ENCODE data around the gene ACSL6.
A peak's percentile ranks its signal among the peaks of the same experiment; 100 is the strongest.

ACSL6 gene

DNA sequence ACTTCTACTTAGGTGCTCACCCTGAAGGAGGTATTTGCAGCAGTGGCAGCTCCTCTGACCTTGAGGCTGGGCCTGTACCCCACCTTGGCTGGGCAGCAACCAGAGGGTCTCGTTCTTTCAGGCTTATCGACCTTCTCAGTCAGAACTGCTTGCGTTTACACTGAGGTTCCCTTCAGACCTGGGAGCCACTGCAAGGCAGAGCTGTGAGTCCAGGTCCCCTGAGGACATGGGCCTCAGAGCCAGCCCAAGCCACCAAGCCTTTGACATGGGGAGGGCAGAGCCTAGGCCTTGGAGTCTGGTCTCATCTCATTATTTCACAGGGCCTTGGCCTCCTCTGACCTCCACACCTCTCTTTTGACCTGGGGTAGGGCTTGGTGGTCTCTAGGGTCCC, 13.7 kb downstream of the ACSL6 start:
- peak overlapping the region; percentile 70; the same call in 1 of the 2 replicates for H3K27ac ChIP-seq
- TF ChIP-seq, protein P1, sequence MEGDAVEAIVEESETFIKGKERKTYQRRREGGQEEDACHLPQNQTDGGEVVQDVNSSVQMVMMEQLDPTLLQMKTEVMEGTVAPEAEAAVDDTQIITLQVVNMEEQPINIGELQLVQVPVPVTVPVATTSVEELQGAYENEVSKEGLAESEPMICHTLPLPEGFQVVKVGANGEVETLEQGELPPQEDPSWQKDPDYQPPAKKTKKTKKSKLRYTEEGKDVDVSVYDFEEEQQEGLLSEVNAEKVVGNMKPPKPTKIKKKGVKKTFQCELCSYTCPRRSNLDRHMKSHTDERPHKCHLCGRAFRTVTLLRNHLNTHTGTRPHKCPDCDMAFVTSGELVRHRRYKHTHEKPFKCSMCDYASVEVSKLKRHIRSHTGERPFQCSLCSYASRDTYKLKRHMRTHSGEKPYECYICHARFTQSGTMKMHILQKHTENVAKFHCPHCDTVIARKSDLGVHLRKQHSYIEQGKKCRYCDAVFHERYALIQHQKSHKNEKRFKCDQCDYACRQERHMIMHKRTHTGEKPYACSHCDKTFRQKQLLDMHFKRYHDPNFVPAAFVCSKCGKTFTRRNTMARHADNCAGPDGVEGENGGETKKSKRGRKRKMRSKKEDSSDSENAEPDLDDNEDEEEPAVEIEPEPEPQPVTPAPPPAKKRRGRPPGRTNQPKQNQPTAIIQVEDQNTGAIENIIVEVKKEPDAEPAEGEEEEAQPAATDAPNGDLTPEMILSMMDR (conservative IDR thresholded peaks at IDR 0.05), result no peak

DNA sequence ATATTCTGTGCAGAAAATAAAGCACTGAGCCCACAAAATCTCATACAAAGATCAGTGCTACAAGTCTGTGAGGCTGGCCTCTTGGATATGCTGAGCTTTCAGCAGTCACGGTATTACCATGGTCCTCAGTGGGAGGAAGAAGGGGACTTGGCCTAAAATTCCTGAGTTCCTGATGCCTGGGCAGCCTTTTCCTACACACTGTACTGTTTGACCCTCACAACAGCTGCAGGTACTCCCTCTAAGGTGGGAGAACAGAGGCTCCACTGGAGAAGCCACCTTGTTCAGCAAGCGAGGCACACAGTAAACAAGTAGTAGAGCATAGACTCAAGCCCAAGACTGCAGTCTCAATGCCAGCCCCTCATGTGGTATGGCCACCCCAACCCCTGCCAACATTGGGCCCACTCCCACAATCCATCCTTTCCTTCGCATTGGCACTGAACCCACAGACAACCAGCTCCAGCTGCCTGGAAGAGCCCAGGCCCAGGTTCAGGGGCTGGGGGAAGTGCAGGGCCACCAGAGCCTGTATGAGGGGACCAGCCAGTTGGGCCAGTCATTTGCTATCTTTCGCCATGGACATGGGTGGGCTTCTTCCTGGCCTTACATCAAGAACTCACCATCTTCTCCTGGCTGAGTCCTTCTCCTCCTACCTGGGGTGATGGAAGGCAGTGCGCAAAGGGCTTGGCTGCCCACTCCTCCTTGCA, 14.3 kb downstream of the ACSL6 start:
- TF ChIP-seq, protein P1 (conservative IDR thresholded peaks at IDR 0.05), result no peak
- H3K27ac ChIP-seq, result peak overlapping the region; percentile 70

DNA sequence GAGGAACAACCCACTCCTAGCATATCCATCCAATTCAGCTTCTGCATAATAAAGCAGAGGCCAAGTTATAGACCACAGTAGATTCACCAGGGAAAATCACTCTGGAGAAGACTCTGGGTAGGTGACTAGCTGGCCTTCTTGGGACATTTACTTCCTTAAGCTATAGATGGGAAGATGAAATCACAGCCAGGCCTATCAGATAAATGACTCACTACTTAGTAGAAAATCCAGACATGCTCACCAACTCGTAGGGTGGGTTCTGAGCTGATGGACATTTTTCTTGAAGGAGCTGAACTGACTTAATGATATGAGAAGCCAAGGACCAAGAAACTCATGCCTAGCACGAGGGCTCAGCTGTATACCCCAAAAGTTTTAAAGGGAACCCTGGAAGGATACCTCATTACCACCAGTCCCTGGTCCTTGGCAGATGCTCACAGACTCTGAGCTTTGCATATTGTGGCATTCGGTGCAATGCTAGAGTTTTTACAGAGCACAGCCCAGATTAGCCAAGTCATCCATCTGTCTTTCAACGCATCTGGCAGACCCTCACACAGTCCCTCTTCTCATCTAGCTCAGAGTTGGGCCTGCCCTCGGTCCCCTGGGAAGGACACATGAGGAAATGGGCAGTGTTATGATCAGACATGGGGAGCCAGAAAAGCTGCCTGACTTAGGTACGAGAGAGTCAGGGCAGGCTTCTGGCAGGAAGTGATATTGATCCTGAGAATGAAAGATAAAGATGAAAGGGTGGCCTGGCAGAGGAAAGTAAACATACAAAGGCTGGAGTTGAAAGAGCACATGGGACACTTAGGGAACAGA, 15.0 kb downstream of the ACSL6 start:
- peak overlapping the region; percentile 70 for H3K27ac ChIP-seq
- TF ChIP-seq, protein P1 (conservative IDR thresholded peaks at IDR 0.05), result no peak

DNA sequence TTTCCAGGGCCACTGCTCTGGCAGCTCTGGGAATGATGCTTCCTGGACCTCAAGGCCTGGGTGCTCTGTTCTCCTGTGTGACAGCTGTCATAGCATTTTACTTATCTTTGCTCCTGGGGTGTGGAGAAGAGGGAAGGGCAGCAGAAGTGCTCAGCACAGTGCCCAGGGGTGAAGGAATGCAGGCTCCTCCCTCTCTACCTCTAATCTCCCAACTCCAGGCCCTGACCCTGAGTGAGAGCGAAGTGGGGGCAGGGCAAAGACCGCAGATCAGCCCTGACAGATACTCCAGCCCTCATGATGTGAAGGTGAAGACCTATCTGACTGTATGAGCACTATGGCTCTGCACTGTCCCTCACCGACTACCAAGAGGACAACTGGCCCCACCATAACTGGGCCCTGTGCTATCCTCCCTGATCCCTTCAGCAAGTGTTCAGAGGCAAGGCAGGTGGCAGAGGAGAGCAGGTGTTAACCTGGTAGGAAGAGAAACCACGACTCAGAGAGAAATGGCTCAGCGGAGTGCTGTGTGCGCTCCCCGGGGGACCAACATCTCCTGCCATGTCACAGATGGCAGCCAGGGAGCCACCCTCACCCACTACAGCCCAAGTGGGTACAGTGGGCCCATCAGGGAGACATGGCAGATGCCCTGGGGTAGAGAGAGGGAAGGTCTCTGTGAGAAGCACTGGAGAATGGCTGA, 16.8 kb downstream of the ACSL6 start:
- H3K27ac ChIP-seq, result no peak overlapping the region
- TF ChIP-seq, protein P1 (conservative IDR thresholded peaks at IDR 0.05), result no peak

DNA sequence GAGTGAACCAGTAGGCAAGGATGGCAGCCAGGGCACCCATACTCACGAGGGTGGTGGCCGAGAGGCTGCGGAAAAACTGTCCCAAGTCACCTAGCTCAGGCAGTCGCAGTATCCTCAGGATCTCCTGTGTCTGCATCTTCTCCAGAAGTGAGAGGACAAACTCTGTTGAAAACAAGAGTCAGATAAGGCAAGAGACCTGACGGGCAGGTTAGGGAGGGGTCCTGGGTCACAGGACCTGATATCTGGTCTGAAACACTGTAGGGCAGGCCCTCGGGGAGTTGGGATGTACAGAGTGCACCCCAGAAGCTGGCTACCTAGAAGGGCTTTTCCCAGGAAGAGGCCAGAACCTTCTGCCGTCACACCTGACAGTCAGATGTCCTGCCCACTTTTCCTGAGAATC, 17.4 kb downstream of the ACSL6 start:
- H3K27ac ChIP-seq, result no peak overlapping the region
- TF ChIP-seq, protein P1 (conservative IDR thresholded peaks at IDR 0.05), result no peak

DNA sequence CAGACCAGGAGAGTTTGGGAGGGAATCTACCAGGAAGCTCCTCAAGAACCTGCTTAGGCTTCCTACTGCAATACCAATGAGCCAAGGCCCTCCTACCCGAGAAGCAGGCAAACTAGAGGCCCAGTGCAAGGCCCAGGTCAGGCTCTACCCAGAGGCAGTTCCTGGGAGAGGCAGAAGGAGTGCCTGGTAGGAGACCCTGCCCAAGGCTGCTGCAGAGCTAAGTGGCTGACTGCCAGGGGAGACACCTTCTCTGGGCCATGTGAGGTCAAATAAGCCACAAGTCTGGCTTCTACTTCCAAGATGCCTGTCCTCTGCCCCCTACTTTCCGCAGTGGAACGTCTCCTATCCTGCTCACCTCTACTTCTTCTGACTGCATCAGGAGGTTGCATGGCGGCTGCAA, 17.8 kb downstream of the ACSL6 start:
- no peak overlapping the region for H3K27ac ChIP-seq
- TF ChIP-seq, protein P1 (conservative IDR thresholded peaks at IDR 0.05), result no peak

DNA sequence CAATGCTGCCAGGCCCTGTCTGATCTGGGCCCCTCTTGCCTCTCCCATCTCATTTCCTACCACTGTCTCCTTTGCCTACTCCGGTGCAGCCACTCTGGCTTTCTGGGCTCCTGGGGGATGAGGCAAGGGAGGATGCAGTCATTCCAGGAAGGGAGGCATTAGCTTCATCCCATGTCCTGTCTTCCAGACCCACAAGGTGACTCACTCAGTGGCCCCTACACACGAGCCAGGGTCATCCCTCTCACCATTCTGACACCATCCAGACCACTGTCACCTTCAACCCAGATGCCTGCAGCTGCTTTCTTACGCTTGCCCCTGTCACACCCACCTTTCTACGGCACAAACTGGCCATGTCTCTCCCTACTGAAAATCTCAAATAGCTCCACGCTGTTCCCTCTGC, 19.1 kb downstream of the ACSL6 start:
- no peak overlapping the region for H3K27ac ChIP-seq

More for the DNA sequence above, 19.1 kb downstream of the ACSL6 start:
- TF ChIP-seq, protein P1 (conservative IDR thresholded peaks at IDR 0.05), result no peak

Data from VCaP (cell line).